WTC11 (cell line): ENCODE results near the gene SH3PXD2A. TPM values are rescaled to one million over a fixed set of nuclear protein-coding genes. Genes with fewer than 3 reads are reported as not detected.
"Not testable (repeated sequence)": the region's sequence is repeated elsewhere in the genome, so short reads cannot be mapped to it uniquely, and the experiment has no call there.

Source experiments
- ATAC-seq: fragments of 200-7000 bp; cut with Tn5 transposase; 2 replicates; pipeline ENCODE4 v1.10.0; 2021; ENCODE audit warnings: mild to moderate bottlenecking, moderate library complexity
- CTCF ChIA-PET: fragments of 300-600 bp; sonication (Branson Sonifier 250); formaldehyde crosslinking; loops from one replicate; lab custom pipeline; 2021; ENCODE audit warnings: antibody characterized with exemption; lab: Charles Lee
- POLR2A ChIA-PET: fragments of 350-600 bp; sonication (Branson Sonifier 250); formaldehyde crosslinking; loops from one replicate; lab custom pipeline; 2021; ENCODE audit warnings: antibody characterized with exemption; lab: Charles Lee
- DNase-seq: peaks from one replicate; pipeline ENCODE4 v3.0.0; 2021; ENCODE audit warnings: low spot score
- H3K27ac Mint-ChIP-seq: 2 replicates; pipeline ENCODE4 v1.8.0; 2021; ENCODE audit warnings: mixed read lengths
- H3K27me3 Mint-ChIP-seq: 2 replicates; pipeline ENCODE4 v1.8.0; 2021; ENCODE audit warnings: low read depth, mild to moderate bottlenecking, moderate library complexity, mixed read lengths
- H3K36me3 Mint-ChIP-seq: 2 replicates; pipeline ENCODE4 v1.8.0; 2021; ENCODE audit warnings: mixed read lengths
- H3K4me1 Mint-ChIP-seq: 2 replicates; pipeline ENCODE4 v1.8.0; 2022; ENCODE audit warnings: mixed read lengths
- H3K4me3 Mint-ChIP-seq: 2 replicates; pipeline ENCODE4 v1.8.0; 2021; ENCODE audit warnings: mild to moderate bottlenecking, moderate library complexity, mixed read lengths
- H3K9me3 Mint-ChIP-seq: 2 replicates; pipeline ENCODE4 v1.8.0; 2021; ENCODE audit warnings: mixed read lengths
- ARID4B ChIP-seq: sonication (generic); formaldehyde crosslinking; IDR thresholded peaks from 2 replicates; pipeline ENCODE4 v1.8.0; 2023; ENCODE audit warnings: missing genetic modification reagents, mild to moderate bottlenecking, borderline replicate concordance
- OVOL2 ChIP-seq: fragments of 250-450 bp; sonication (Bioruptor Pico); IDR thresholded peaks from 2 replicates; pipeline ENCODE4 v1.9.0; 2021; ENCODE audit warnings: mild to moderate bottlenecking, borderline replicate concordance
- RORB ChIP-seq: fragments of 250-450 bp; sonication (Bioruptor Pico); IDR thresholded peaks from 2 replicates; pipeline ENCODE4 v1.9.0; 2021; ENCODE audit warnings: mild to moderate bottlenecking
- SP1 ChIP-seq: sonication (generic); formaldehyde crosslinking; conservative IDR thresholded peaks from 2 replicates; pipeline ENCODE4 v1.8.1; 2022; ENCODE audit warnings: missing genetic modification reagents
- TP53 ChIP-seq: sonication (generic); formaldehyde crosslinking; IDR thresholded peaks from 2 replicates; pipeline ENCODE4 v1.8.1; 2023; ENCODE audit warnings: mild to moderate bottlenecking, missing genetic modification reagents
- ZBTB21 ChIP-seq: sonication (generic); formaldehyde crosslinking; IDR thresholded peaks from 2 replicates; pipeline ENCODE4 v1.8.1; 2023; ENCODE audit warnings: mild to moderate bottlenecking, missing genetic modification reagents, borderline replicate concordance
- total RNA-seq: library from RNA; stranded (reverse); gene quantifications from 3 replicates; pipeline ENCODE4 v1.2.3, GENCODE V29; 2021
- TF ChIP-seq, protein P1 (sequence below): sonication (generic); formaldehyde crosslinking; IDR thresholded peaks from 2 replicates; pipeline ENCODE4 v1.8.1; 2023; ENCODE audit warnings: mild to moderate bottlenecking, missing genetic modification reagents
- TF ChIP-seq, protein P2 (sequence below): sonication (generic); formaldehyde crosslinking; IDR thresholded peaks from 2 replicates; pipeline ENCODE4 v1.8.1; 2023; ENCODE audit warnings: mild to moderate bottlenecking, missing genetic modification reagents, moderate library complexity
- TF ChIP-seq, protein P3 (sequence below): fragments of 250-450 bp; sonication (Bioruptor Pico); IDR thresholded peaks from 2 replicates; pipeline ENCODE4 v1.9.0; 2021; ENCODE audit warnings: mild to moderate bottlenecking
- TF ChIP-seq, protein P4 (sequence below): sonication (generic); formaldehyde crosslinking; IDR thresholded peaks from 2 replicates; pipeline ENCODE4 v1.8.0; 2022; ENCODE audit warnings: missing genetic modification reagents
- TF ChIP-seq, protein P5 (sequence below): sonication (generic); formaldehyde crosslinking; IDR thresholded peaks from 2 replicates; pipeline ENCODE4 v1.8.0; 2022; ENCODE audit warnings: mild to moderate bottlenecking, missing genetic modification reagents
- TF ChIP-seq, protein P6 (sequence below): sonication (generic); formaldehyde crosslinking; IDR thresholded peaks from 2 replicates; pipeline ENCODE4 v1.8.0; 2022; ENCODE audit warnings: mild to moderate bottlenecking, missing genetic modification reagents

Gene SH3PXD2A
- total RNA-seq, 1 experiment from 2014 or later = 15.7 TPM

GRCh38 chr10:103775776-103776175 lies 79.6 kb downstream of the SH3PXD2A start (continued):
- TF ChIP-seq, protein P1, sequence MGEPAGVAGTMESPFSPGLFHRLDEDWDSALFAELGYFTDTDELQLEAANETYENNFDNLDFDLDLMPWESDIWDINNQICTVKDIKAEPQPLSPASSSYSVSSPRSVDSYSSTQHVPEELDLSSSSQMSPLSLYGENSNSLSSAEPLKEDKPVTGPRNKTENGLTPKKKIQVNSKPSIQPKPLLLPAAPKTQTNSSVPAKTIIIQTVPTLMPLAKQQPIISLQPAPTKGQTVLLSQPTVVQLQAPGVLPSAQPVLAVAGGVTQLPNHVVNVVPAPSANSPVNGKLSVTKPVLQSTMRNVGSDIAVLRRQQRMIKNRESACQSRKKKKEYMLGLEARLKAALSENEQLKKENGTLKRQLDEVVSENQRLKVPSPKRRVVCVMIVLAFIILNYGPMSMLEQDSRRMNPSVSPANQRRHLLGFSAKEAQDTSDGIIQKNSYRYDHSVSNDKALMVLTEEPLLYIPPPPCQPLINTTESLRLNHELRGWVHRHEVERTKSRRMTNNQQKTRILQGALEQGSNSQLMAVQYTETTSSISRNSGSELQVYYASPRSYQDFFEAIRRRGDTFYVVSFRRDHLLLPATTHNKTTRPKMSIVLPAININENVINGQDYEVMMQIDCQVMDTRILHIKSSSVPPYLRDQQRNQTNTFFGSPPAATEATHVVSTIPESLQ = no peak
- TF ChIP-seq, protein P2, sequence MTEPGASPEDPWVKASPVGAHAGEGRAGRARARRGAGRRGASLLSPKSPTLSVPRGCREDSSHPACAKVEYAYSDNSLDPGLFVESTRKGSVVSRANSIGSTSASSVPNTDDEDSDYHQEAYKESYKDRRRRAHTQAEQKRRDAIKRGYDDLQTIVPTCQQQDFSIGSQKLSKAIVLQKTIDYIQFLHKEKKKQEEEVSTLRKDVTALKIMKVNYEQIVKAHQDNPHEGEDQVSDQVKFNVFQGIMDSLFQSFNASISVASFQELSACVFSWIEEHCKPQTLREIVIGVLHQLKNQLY (CRISPR knock-in tag) = no peak

DNA sequence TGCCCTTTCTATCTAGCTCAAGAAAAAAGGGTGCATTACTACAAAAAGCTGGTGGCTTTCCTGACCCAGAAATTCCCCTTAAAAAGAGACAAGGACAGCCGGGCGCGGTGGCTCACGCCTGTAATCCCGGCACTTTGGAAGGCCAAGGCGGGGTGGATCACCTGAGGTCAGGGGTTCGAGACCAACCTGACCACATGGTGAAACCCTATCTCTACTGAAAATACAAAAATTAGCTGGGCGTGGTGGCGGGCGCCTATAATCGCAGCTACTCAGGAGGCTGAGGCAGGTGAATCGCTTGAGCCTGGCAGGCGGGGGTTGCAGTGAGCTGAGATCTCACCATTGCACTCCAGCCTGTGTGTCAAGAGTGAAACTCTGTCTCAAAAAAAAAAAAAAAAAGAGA lies 82.5 kb downstream of the SH3PXD2A start:
- H3K9me3 Mint-ChIP-seq, DNase-seq, H3K27me3 Mint-ChIP-seq, H3K36me3 Mint-ChIP-seq, H3K27ac Mint-ChIP-seq, ATAC-seq: not testable (repeated sequence)
- ChIA-PET POLR2A (interaction anchor here (0.6 to 1.6 kb wide), 4 partner anchors 9 to 122 kb away, joined by 3 to 5 read pairs (median 4); no protein-coding TSS in a partner anchor), CTCF (interaction anchor here (0.8 to 2.5 kb wide), 13 partner anchors 8 to 86 kb away, joined by 3 to 16 read pairs (median 5); partner anchors contain the start of gene SH3PXD2A)
- Mint-ChIP-seq H3K4me3 (peak overlapping the region; percentile 85), H3K4me1 (peaks cover 29% of the 10 kb centered on the region)

- Mint-ChIP-seq H3K4me3 (peak overlapping the region; percentile 85), H3K27me3 (no peaks in the 10 kb centered on the region), H3K36me3 (no peaks in the 10 kb centered on the region), H3K9me3 (no peaks in the 10 kb centered on the region), H3K4me1 (peaks cover 34% of the 10 kb centered on the region), H3K27ac (peak overlapping the region; percentile 99)
- ATAC-seq (peak; percentile 92), DNase-seq (peak; percentile 87)
- CTCF ChIA-PET = interaction anchor here (0.7 to 2.5 kb wide), 15 partner anchors 9 to 86 kb away, joined by 3 to 16 read pairs (median 4); partner anchors contain the start of gene SH3PXD2A
- TF ChIP-seq ZBTB21 (0 out of 2 replicates have a peak, but pooled peaks have one; percentile 17), ARID4B (CRISPR knock-in tag) (peak; percentile 44; the same call in 1 of the 2 replicates), TP53 (CRISPR knock-in tag) (peak; percentile 42; the same call in 1 of the 2 replicates), OVOL2 (CRISPR knock-in tag) (no peak), SP1 (CRISPR knock-in tag) (peak; percentile 55; the same call in 1 of the 2 replicates), RORB (CRISPR knock-in tag) (no peak)
- TF ChIP-seq, protein P3, sequence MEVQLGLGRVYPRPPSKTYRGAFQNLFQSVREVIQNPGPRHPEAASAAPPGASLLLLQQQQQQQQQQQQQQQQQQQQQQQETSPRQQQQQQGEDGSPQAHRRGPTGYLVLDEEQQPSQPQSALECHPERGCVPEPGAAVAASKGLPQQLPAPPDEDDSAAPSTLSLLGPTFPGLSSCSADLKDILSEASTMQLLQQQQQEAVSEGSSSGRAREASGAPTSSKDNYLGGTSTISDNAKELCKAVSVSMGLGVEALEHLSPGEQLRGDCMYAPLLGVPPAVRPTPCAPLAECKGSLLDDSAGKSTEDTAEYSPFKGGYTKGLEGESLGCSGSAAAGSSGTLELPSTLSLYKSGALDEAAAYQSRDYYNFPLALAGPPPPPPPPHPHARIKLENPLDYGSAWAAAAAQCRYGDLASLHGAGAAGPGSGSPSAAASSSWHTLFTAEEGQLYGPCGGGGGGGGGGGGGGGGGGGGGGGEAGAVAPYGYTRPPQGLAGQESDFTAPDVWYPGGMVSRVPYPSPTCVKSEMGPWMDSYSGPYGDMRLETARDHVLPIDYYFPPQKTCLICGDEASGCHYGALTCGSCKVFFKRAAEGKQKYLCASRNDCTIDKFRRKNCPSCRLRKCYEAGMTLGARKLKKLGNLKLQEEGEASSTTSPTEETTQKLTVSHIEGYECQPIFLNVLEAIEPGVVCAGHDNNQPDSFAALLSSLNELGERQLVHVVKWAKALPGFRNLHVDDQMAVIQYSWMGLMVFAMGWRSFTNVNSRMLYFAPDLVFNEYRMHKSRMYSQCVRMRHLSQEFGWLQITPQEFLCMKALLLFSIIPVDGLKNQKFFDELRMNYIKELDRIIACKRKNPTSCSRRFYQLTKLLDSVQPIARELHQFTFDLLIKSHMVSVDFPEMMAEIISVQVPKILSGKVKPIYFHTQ (CRISPR knock-in tag) = no peak
- TF ChIP-seq, protein P4, sequence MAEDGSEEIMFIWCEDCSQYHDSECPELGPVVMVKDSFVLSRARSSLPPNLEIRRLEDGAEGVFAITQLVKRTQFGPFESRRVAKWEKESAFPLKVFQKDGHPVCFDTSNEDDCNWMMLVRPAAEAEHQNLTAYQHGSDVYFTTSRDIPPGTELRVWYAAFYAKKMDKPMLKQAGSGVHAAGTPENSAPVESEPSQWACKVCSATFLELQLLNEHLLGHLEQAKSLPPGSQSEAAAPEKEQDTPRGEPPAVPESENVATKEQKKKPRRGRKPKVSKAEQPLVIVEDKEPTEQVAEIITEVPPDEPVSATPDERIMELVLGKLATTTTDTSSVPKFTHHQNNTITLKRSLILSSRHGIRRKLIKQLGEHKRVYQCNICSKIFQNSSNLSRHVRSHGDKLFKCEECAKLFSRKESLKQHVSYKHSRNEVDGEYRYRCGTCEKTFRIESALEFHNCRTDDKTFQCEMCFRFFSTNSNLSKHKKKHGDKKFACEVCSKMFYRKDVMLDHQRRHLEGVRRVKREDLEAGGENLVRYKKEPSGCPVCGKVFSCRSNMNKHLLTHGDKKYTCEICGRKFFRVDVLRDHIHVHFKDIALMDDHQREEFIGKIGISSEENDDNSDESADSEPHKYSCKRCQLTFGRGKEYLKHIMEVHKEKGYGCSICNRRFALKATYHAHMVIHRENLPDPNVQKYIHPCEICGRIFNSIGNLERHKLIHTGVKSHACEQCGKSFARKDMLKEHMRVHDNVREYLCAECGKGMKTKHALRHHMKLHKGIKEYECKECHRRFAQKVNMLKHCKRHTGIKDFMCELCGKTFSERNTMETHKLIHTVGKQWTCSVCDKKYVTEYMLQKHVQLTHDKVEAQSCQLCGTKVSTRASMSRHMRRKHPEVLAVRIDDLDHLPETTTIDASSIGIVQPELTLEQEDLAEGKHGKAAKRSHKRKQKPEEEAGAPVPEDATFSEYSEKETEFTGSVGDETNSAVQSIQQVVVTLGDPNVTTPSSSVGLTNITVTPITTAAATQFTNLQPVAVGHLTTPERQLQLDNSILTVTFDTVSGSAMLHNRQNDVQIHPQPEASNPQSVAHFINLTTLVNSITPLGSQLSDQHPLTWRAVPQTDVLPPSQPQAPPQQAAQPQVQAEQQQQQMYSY (CRISPR knock-in tag) = peak; percentile 71
- TF ChIP-seq, protein P5, sequence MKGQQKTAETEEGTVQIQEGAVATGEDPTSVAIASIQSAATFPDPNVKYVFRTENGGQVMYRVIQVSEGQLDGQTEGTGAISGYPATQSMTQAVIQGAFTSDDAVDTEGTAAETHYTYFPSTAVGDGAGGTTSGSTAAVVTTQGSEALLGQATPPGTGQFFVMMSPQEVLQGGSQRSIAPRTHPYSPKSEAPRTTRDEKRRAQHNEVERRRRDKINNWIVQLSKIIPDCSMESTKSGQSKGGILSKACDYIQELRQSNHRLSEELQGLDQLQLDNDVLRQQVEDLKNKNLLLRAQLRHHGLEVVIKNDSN (CRISPR knock-in tag) = 0 out of 2 replicates have a peak, but pooled peaks have one; percentile 10
- TF ChIP-seq, protein P6, sequence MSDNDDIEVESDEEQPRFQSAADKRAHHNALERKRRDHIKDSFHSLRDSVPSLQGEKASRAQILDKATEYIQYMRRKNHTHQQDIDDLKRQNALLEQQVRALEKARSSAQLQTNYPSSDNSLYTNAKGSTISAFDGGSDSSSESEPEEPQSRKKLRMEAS (CRISPR knock-in tag) = peak; percentile 45; the same call in 1 of the 2 replicates
- POLR2A ChIA-PET = interaction anchor here (0.6 to 1.6 kb wide), 5 partner anchors 10 to 122 kb away, joined by 3 to 5 read pairs (median 3); no protein-coding TSS in a partner anchor
These were observed 83.1 kb downstream of the SH3PXD2A start for GRCh38 chr10:103772096-103772845.
